Activated CD8-positive, alpha-beta memory T cell treated with anti-CD3 and anti-CD28 coated beads, Interleukin-2, amount 50 U/mL, for 1 hour (primary cell): Measurements from ENCODE around the gene USP17L17.
"Not testable (repeated sequence)": the region's sequence is repeated elsewhere in the genome, so short reads cannot be mapped to it uniquely, and the experiment has no call there.

Source experiments
- DNase-seq: peaks from one replicate; pipeline ENCODE4 v3.0.0-alpha.2; 2020; ENCODE audit errors: extremely low read depth

The USP17L17 gene

GRCh38 chr4:9243579-9243978 is at the start of gene USP17L17:
USP17L17 (plus strand) TSS chr4:9243879; CDS start chr4:9243879, 0 bp downstream.
- not testable (repeated sequence) for DNase-seq

DNA sequence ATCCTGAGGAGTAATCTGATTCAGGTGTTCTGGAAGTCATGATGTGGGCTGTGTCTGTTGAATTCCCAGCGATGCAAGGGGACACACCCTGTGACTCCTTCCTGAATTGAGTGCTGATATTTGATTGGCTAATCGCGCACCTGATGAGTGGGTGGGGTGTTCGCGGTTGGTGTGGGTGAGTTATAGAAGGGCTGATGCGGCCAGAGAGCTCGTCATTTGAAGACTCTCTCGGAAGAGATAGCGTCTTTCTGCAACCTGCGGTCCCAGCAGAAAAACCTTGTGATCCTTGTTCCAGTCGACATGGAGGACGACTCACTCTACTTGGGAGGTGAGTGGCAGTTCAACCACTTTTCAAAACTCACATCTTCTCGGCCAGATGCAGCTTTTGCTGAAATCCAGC is 33.3 kb upstream of the USP17L17 start, which contains the start of gene USP17L10:
USP17L10 (plus strand) TSS at position 301 of the 400 bp plus-strand sequence; CDS start at position 301, 0 bp downstream.
- DNase-seq, result not testable (repeated sequence)

GRCh38 chr4:9214701-9215100 is 29.0 kb upstream of the USP17L17 start:
- DNase-seq, result not testable (repeated sequence)

DNA sequence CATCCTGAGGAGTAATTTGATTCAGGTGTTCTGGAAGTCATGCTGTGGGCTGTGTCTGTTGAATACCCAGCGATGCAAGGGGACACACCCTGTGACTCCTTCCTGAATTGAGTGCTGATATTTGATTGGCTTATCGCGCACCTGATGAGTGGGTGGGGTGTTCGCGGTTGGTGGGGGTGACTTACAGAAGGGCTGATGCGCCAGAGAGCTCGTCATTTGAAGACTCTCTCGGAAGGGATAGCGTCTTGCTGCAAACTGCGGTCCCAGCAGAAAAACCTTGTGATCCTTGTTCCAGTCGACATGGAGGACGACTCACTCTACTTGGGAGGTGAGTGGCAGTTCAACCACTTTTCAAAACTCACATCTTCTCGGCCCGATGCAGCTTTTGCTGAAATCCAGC is 28.6 kb upstream of the USP17L17 start, which contains the start of gene USP17L11:
USP17L11 (plus strand) TSS at position 301 of the 400 bp plus-strand sequence; CDS start at position 301, 0 bp downstream.
- DNase-seq, result not testable (repeated sequence)

DNA sequence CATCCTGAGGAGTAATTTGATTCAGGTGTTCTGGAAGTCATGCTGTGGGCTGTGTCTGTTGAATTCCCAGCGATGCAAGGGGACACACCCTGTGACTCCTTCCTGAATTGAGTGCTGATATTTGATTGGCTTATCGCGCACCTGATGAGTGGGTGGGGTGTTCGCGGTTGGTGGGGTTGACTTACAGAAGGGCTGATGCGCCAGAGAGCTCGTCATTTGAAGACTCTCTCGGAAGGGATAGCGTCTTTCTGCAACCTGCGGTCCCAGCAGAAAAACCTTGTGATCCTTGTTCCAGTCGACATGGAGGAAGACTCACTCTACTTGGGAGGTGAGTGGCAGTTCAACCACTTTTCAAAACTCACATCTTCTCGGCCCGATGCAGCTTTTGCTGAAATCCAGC is 23.8 kb upstream of the USP17L17 start, which contains the start of gene USP17L12:
USP17L12 (plus strand) TSS at position 301 of the 400 bp plus-strand sequence; CDS start at position 301, 0 bp downstream.
- not testable (repeated sequence) for DNase-seq

- not testable (repeated sequence) for DNase-seq
Observed at GRCh38 chr4:9224596-9224995, 19.1 kb upstream of the USP17L17 start, which contains the start of gene USP17L13. USP17L13 (plus strand) TSS chr4:9224896; CDS start chr4:9224896, 0 bp downstream.

GRCh38 chr4:9230249-9230648 is 13.4 kb upstream of the USP17L17 start:
- not testable (repeated sequence) for DNase-seq

- DNase-seq, result not testable (repeated sequence)
Observed at GRCh38 chr4:9234085-9234484, 9.6 kb upstream of the USP17L17 start, which contains the start of gene USP17L15. USP17L15 (plus strand) TSS chr4:9234385; CDS start chr4:9234385, 0 bp downstream.

GRCh38 chr4:9238461-9238860 is 5.2 kb upstream of the USP17L17 start:
- not testable (repeated sequence) for DNase-seq

- not testable (repeated sequence) for DNase-seq
Observed at GRCh38 chr4:9247953-9248680, 4.4 kb downstream of the USP17L17 start, which contains the start of gene USP17L18. USP17L18 (plus strand) TSS chr4:9248630; CDS start chr4:9248630, 0 bp downstream.

DNA sequence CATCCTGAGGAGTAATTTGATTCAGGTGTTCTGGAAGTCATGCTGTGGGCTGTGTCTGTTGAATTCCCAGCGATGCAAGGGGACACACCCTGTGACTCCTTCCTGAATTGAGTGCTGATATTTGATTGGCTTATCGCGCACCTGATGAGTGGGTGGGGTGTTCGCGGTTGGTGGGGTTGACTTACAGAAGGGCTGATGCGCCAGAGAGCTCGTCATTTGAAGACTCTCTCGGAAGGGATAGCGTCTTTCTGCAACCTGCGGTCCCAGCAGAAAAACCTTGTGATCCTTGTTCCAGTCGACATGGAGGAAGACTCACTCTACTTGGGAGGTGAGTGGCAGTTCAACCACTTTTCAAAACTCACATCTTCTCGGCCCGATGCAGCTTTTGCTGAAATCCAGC is 9.4 kb downstream of the USP17L17 start, which contains the start of gene USP17L19:
USP17L19 (plus strand) TSS at position 301 of the 400 bp plus-strand sequence; CDS start at position 301, 0 bp downstream.
- not testable (repeated sequence) for DNase-seq

GRCh38 chr4:9257824-9258223 is 14.1 kb downstream of the USP17L17 start, which contains the start of gene USP17L20:
USP17L20 (plus strand) TSS chr4:9258124; CDS start chr4:9258124, 0 bp downstream.
- not testable (repeated sequence) for DNase-seq

DNA sequence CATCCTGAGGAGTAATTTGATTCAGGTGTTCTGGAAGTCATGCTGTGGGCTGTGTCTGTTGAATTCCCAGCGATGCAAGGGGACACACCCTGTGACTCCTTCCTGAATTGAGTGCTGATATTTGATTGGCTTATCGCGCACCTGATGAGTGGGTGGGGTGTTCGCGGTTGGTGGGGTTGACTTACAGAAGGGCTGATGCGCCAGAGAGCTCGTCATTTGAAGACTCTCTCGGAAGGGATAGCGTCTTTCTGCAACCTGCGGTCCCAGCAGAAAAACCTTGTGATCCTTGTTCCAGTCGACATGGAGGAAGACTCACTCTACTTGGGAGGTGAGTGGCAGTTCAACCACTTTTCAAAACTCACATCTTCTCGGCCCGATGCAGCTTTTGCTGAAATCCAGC is 18.9 kb downstream of the USP17L17 start, which contains the start of gene USP17L21:
USP17L21 (plus strand) TSS at position 301 of the 400 bp plus-strand sequence; CDS start at position 301, 0 bp downstream.
- not testable (repeated sequence) for DNase-seq

DNA sequence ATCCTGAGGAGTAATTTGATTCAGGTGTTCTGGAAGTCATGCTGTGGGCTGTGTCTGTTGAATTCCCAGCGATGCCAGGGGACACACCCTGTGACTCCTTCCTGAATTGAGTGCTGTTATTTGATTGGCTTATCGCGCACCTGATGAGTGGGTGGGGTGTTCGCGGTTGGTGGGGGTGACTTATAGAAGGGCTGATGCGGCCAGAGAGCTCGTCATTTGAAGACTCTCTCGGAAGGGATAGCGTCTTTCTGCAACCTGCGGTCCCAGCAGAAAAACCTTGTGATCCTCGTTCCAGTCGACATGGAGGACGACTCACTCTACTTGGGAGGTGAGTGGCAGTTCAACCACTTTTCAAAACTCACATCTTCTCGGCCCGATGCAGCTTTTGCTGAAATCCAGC is 23.6 kb downstream of the USP17L17 start, which contains the start of gene USP17L22:
USP17L22 (plus strand) TSS at position 301 of the 400 bp plus-strand sequence; CDS start at position 301, 0 bp downstream.
- DNase-seq, result not testable (repeated sequence)

GRCh38 chr4:9271719-9272118 is 28.0 kb downstream of the USP17L17 start:
- DNase-seq, result not testable (repeated sequence)
